IPS DF 6.9 (cell line): ENCODE data around the gene GRAMD1A.

Experiments used
- DNase-seq: peaks from one replicate; pipeline ENCODE4 v3.0.0-alpha.2; 2013; ENCODE audit warnings: low read depth, low spot score
- H3K27ac ChIP-seq: one replicate; pipeline ENCODE4 v1.5.1; 2013; ENCODE audit warnings: low read length, control low read depth
- H3K27me3 ChIP-seq: 2 replicates; pipeline ENCODE4 v1.6.1; 2013; ENCODE audit warnings: mild to moderate bottlenecking, low read length; ENCODE audit not compliant: control insufficient read depth, insufficient read depth
- H3K36me3 ChIP-seq: 2 replicates; pipeline ENCODE4 v1.6.1; 2013; ENCODE audit warnings: low read length; ENCODE audit not compliant: control insufficient read depth, insufficient read depth
- H3K4me1 ChIP-seq: 2 replicates; pipeline ENCODE4 v1.6.1; 2013; ENCODE audit warnings: low read length; ENCODE audit not compliant: control insufficient read depth, insufficient read depth
- H3K4me3 ChIP-seq: 2 replicates; pipeline ENCODE4 v1.5.1; 2013; ENCODE audit warnings: mild to moderate bottlenecking, low read length
- H3K9me3 ChIP-seq: 2 replicates; pipeline ENCODE4 v1.6.1; 2013; ENCODE audit warnings: low read length, inconsistent platforms; ENCODE audit not compliant: control insufficient read depth, insufficient read depth
- WGBS: extraction: QIAGEN DNeasy Blood & Tissue Kit; methylation state at CpG from one replicate; pipeline ENCODE4 v1.1.7; 2013; ENCODE audit warnings: mixed read lengths, missing lambda C conversion rate; ENCODE audit not compliant: insufficient read length, insufficient coverage; 5-methylcytosine and 5-hydroxymethylcytosine counted together

The GRAMD1A gene

GRCh38 chr19:35055715-35056179 is 55.6 kb downstream of the GRAMD1A start:
- DNase-seq: peak; percentile 52

GRCh38 chr19:35056513-35057063 is 56.5 kb downstream of the GRAMD1A start:
- DNase-seq: no peak
- no peaks in the 10 kb centered on the region; the same call in 1 of the 2 replicates for H3K36me3 ChIP-seq
- no peak overlapping the region for H3K4me3 ChIP-seq
- H3K27me3 ChIP-seq: no peaks in the 10 kb centered on the region
- WGBS: no CpG with 5 or more reads among the region's 6 CpGs
- H3K4me1 ChIP-seq: no peaks in the 10 kb centered on the region; the same call in 1 of the 2 replicates
- no peak overlapping the region for H3K27ac ChIP-seq
- no peaks in the 10 kb centered on the region for H3K9me3 ChIP-seq

More at GRCh38 chr19:35055715-35056179, 55.6 kb downstream of the GRAMD1A start:
- Histone ChIP-seq H3K4me3 (no peak overlapping the region), H3K36me3 (no peaks in the 10 kb centered on the region; the same call in 1 of the 2 replicates), H3K27ac (no peak overlapping the region), H3K9me3 (no peaks in the 10 kb centered on the region), H3K27me3 (no peaks in the 10 kb centered on the region), H3K4me1 (no peaks in the 10 kb centered on the region; the same call in 1 of the 2 replicates)
- WGBS: no CpG with 5 or more reads among the region's 3 CpGs

GRCh38 chr19:35058370-35058769 is 58.2 kb downstream of the GRAMD1A start:
- no CpG with 5 or more reads among the region's 2 CpGs for WGBS
- H3K9me3 ChIP-seq: no peaks in the 10 kb centered on the region
- no peak for DNase-seq

GRCh38 chr19:35059006-35059798 is 59.1 kb downstream of the GRAMD1A start:
- H3K4me3 ChIP-seq: no peak overlapping the region
- DNase-seq: no peak
- no peaks in the 10 kb centered on the region for H3K9me3 ChIP-seq
- H3K27ac ChIP-seq: no peak overlapping the region
- no peaks in the 10 kb centered on the region; the same call in 1 of the 2 replicates for H3K36me3 ChIP-seq
- WGBS: no CpG with 5 or more reads among the region's 26 CpGs
- no peaks in the 10 kb centered on the region for H3K27me3 ChIP-seq
- no peaks in the 10 kb centered on the region; the same call in 1 of the 2 replicates for H3K4me1 ChIP-seq

More at GRCh38 chr19:35058370-35058769, 58.2 kb downstream of the GRAMD1A start:
- no peaks in the 10 kb centered on the region; the same call in 1 of the 2 replicates for H3K36me3 ChIP-seq
- H3K27me3 ChIP-seq: no peaks in the 10 kb centered on the region
- H3K27ac ChIP-seq: no peak overlapping the region
- no peaks in the 10 kb centered on the region; the same call in 1 of the 2 replicates for H3K4me1 ChIP-seq
- no peak overlapping the region for H3K4me3 ChIP-seq

GRCh38 chr19:35059799-35060091 is 59.6 kb downstream of the GRAMD1A start:
- Histone ChIP-seq H3K4me3 (no peak overlapping the region), H3K9me3 (no peaks in the 10 kb centered on the region), H3K4me1 (no peaks in the 10 kb centered on the region; the same call in 1 of the 2 replicates), H3K27me3 (no peaks in the 10 kb centered on the region), H3K36me3 (no peaks in the 10 kb centered on the region; the same call in 1 of the 2 replicates), H3K27ac (no peak overlapping the region)
- no peak for DNase-seq
- no CpG with 5 or more reads among the region's 15 CpGs for WGBS

- H3K36me3 ChIP-seq: no peaks in the 10 kb centered on the region; the same call in 1 of the 2 replicates
- no peaks in the 10 kb centered on the region for H3K27me3 ChIP-seq
- H3K4me3 ChIP-seq: no peak overlapping the region
- no peaks in the 10 kb centered on the region for H3K9me3 ChIP-seq
- no CpG with 5 or more reads among the region's 29 CpGs for WGBS
- no peak overlapping the region for H3K27ac ChIP-seq
- no peak for DNase-seq
- no peaks in the 10 kb centered on the region; the same call in 1 of the 2 replicates for H3K4me1 ChIP-seq
Observed at GRCh38 chr19:35060160-35060855, 60.2 kb downstream of the GRAMD1A start.

GRCh38 chr19:35061583-35062373 is 61.7 kb downstream of the GRAMD1A start:
- WGBS: 100% methylated on average over 1 of the region's 7 CpGs
- no peaks in the 10 kb centered on the region; the same call in 1 of the 2 replicates for H3K4me1 ChIP-seq
- H3K9me3 ChIP-seq: no peaks in the 10 kb centered on the region
- DNase-seq: no peak
- no peak overlapping the region for H3K27ac ChIP-seq
- H3K36me3 ChIP-seq: no peaks in the 10 kb centered on the region; the same call in 1 of the 2 replicates
- no peak overlapping the region for H3K4me3 ChIP-seq
- no peaks in the 10 kb centered on the region for H3K27me3 ChIP-seq

- H3K4me3 ChIP-seq: no peak overlapping the region
- no peaks in the 10 kb centered on the region for H3K27me3 ChIP-seq
- DNase-seq: no peak
- H3K27ac ChIP-seq: no peak overlapping the region
- 100% methylated on average over 3 of the region's 7 CpGs for WGBS
- H3K9me3 ChIP-seq: no peaks in the 10 kb centered on the region
- no peaks in the 10 kb centered on the region; the same call in 1 of the 2 replicates for H3K4me1 ChIP-seq
- no peaks in the 10 kb centered on the region; the same call in 1 of the 2 replicates for H3K36me3 ChIP-seq
Observed at GRCh38 chr19:35062942-35063341, 62.8 kb downstream of the GRAMD1A start.

GRCh38 chr19:35063940-35064818 is 64.1 kb downstream of the GRAMD1A start:
- peaks cover 2% of the 10 kb centered on the region for H3K4me1 ChIP-seq
- no peak overlapping the region for H3K27ac ChIP-seq
- DNase-seq: no peak
- H3K9me3 ChIP-seq: no peaks in the 10 kb centered on the region
- no peaks in the 10 kb centered on the region; the same call in 1 of the 2 replicates for H3K36me3 ChIP-seq
- no peak overlapping the region for H3K4me3 ChIP-seq
- no CpG with 5 or more reads among the region's 10 CpGs for WGBS
- no peaks in the 10 kb centered on the region for H3K27me3 ChIP-seq
